Measurements from ENCODE around the gene ADIG.

- TF ChIP-seq CTCF (IDR thresholded peaks at IDR 0.05) (no peak), POLR2AphosphoS5 (IDR thresholded peaks at IDR 0.05) (no peak), POLR2A (IDR thresholded peaks at IDR 0.05) (no peak)
Observed at GRCh38 chr20:38625896-38626295, 44.9 kb downstream of the ADIG start.

Measured in suprapubic skin (tissue), 4 donors.